GM21381 (cell line): ENCODE measurements around the gene HNRNPA2B1.
"Not testable (repeated sequence)": the region's sequence is repeated elsewhere in the genome, so short reads cannot be mapped to it uniquely, and the experiment has no call there.

Experiments used
- ATAC-seq: cut with Tn5 transposase; IDR thresholded peaks from one replicate; pipeline ENCODE4 v1.9.1; 2021; ENCODE audit warnings: mild to moderate bottlenecking, moderate library complexity; ENCODE audit not compliant: unreplicated experiment

The HNRNPA2B1 gene

DNA sequence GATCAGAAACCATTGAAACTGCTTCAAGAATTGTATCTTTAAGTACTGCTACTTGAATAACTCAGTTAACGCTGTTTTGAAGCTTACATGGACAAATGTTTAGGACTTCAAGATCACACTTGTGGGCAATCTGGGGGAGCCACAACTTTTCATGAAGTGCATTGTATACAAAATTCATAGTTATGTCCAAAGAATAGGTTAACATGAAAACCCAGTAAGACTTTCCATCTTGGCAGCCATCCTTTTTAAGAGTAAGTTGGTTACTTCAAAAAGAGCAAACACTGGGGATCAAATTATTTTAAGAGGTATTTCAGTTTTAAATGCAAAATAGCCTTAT lies 14.7 kb downstream of the HNRNPA2B1 start:
- ATAC-seq = no peak

DNA sequence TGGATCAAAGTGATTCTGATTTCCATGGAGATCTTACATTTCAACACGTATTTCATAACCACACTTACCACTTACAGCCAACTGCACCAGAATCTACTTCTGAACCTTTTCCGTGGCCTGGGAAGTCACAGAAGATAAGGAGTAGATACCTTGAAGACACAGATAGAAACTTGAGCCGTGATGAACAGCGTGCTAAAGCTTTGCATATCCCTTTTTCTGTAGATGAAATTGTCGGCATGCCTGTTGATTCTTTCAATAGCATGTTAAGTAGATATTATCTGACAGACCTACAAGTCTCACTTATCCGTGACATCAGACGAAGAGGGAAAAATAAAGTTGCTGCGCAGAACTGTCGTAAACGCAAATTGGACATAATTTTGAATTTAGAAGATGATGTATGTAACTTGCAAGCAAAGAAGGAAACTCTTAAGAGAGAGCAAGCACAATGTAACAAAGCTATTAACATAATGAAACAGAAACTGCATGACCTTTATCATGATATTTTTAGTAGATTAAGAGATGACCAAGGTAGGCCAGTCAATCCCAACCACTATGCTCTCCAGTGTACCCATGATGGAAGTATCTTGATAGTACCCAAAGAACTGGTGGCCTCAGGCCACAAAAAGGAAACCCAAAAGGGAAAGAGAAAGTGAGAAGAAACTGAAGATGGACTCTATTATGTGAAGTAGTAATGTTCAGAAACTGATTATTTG lies 15.3 kb downstream of the HNRNPA2B1 start:
- no peak for ATAC-seq

- not testable (repeated sequence) for ATAC-seq
Observed at GRCh38 chr7:26184281-26185101, 16.1 kb downstream of the HNRNPA2B1 start.

DNA sequence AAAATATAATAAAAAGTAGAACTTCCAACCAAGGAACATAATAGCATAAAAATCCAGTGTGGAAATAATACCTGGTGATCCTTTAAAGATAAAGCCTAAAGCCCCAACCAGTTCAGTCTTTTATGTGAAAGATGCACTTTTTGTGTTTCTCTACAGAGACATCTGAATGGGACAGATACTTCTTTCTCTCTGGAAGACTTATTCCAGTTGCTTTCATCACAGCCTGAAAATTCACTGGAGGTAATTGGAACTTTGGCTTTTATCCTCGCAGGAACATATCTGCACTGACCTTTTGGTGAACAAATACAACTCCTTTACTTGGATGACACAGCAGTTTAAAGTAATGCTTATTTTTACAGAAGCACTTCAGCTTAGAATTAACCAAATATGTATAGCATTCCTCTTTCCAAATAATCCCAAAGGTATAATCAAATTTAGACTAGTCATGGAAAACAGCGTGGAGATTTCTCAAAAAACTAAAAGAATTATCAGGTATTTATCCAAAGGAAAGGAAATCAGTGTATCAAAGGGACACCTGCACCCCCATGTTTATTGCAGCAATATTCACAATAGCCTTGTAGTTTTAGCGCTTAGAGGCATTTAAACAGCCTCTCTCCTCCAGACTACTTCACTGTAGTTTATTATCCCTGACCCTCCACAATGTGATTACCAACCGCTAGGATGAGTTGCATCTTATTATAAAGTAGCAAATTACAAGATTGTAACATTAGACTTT lies 16.8 kb downstream of the HNRNPA2B1 start:
- no peak for ATAC-seq

DNA sequence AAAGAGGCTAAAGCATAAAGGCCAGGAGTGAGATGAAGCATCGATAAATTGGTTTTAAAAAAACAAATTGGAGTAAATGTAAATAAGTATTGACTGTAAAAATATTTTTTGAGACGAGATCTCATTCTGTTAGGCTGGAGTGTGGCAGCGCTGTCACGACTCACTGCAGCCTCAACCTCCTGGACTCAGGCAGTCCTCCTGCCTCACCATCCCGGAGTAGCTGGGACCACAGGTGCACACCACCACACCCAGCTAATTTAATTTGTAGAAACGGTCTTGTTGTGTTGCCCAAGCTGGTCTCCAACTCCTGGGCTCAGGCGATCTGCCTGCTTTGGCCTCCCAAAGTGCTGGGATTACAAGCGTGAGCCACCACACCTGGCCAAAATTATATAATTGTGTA lies 17.8 kb downstream of the HNRNPA2B1 start:
- ATAC-seq = no peak

- no peak for ATAC-seq
Observed at GRCh38 chr7:26182283-26182682, 18.3 kb downstream of the HNRNPA2B1 start.

DNA sequence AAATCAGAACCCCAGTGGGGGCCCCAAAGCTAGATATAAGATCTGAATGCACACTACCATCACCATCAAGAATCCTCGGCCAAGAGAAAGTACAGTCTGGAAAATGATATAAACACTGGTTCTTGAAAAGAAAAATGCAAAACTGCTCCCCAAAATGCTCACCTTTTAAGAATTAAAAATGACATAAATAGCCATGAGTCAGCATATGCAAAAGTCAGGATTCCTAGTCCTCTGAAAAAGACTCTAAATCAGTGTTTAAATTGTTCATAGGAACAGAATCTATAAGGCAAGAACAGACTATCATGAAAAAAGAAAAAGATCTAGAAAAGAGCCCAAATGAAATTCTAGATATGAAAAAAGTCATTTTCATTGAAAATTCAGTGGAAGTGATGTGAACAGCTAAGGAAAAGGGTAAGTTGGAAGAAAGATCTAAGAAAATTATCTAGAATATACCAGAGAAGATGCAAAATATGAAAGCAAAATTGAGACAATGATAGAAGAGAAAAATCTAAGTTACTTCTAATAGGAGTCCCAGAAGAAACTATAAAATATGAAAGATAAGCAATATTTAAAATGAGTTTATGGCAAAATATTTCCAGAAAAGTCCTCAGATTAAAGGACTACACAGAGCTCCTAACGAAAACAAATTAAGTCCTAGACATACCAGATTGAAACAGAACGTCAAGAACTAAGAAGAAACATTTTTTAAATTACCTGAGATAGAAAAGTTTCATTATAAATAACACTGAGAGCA lies 18.9 kb downstream of the HNRNPA2B1 start:
- ATAC-seq = no peak

GRCh38 chr7:26180792-26181198 lies 19.8 kb downstream of the HNRNPA2B1 start:
- ATAC-seq = no peak

GRCh38 chr7:26179826-26180497 lies 20.6 kb downstream of the HNRNPA2B1 start:
- no peak for ATAC-seq

GRCh38 chr7:26179422-26179821 lies 21.1 kb downstream of the HNRNPA2B1 start:
- ATAC-seq = no peak

DNA sequence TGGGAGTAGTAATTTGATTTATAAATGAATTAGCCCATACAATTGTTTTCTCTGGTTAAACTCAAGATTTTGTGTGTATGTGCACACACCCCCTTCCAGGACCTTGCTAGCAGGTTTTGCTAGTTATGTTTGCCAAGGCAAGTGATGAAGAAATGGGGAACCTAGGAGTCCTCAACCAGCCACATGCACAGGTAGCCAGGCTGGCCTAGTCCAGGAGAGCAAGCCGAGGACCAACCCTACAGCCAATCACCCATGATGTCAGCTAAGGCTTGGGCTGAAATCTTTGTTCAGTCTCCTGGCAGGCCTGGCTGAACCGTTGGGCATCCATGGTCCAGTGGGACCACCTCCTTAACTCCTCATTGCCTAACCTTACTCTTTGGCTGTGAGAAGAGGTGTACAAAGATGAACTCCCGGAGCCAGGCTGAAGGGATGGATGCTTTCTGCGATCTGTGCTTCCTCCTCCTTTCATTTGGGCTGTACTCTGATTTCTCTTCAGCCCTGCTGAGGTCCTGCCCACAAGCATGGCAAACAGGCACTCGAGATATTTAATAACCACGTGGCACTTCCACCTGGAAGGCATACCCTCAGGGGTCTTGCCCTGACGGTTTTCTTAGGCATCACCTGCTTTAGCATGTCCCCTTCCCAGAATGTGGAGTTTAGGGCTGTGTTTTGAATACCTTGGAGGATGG lies 22.1 kb downstream of the HNRNPA2B1 start:
- ATAC-seq = no peak

GRCh38 chr7:26177269-26177668 lies 23.3 kb downstream of the HNRNPA2B1 start:
- ATAC-seq = not testable (repeated sequence)

- not testable (repeated sequence) for ATAC-seq
Observed at GRCh38 chr7:26176696-26177095, 23.9 kb downstream of the HNRNPA2B1 start.

- not testable (repeated sequence) for ATAC-seq
Observed at GRCh38 chr7:26175903-26176302, 24.6 kb downstream of the HNRNPA2B1 start.

GRCh38 chr7:26172048-26172447 lies 28.5 kb downstream of the HNRNPA2B1 start:
- ATAC-seq = no peak

DNA sequence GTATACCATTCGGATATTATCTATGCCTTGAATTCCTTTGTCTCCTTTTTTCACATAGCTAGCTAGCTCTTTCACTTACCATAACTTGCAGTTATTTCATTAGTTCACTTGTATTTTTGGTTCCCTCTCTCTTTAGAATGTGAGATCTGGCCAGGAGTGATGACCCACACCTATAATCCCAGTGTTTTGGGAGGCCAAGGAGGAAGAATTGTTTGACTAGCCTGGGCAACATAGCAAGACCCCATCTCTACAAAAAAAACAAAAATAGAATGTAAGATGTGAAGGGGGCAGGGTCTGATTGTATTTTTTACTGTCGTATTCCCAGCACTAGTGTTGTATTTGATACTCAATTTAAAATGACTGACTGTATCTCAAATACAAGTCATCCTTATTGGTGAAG lies 28.9 kb downstream of the HNRNPA2B1 start:
- ATAC-seq = no peak

- no peak for ATAC-seq
Observed at GRCh38 chr7:26170663-26171062, 29.9 kb downstream of the HNRNPA2B1 start.

DNA sequence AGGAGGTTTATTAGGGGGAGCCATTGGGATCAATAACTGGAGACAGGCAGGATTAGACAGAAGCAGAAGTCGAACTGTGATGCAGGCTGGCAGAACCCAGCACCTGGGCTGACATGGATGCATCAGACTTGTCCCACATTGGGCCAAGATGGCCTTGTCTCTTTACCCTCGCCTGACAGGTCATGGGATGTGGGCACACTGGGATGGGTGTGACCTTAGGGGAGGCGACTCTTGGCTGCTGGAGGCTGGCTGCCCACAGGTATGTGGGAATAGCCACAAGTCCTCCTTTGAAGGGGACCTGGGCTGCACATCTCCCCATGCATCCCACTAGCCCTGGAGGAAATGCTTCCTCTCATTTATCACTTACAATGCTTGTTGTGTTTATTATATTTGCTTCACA lies 31.3 kb downstream of the HNRNPA2B1 start:
- ATAC-seq = no peak

DNA sequence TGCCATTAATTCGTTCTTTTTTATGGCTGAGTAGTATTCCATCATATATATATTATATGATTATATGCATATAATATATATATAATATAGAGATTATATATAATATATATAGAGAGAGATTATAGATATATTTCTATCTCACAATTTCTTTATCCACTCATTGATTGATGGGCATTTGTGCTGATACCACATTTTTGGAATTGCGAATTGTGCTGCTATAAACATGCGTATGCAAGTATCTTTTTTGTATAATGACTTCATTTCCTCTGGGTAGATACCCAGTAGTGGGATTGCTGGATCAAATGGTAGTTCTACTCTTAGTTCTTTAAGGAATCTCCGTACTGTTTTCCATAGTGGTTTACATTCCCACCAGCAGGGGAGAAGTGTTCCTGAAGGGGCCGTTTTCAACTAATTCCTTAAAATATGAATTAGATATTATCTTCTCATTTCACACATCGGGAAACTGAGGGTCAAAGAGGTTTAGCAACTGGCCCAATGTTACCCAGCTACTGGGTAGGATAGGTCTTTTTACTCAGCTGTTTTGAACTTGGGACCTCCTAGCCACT lies 32.0 kb downstream of the HNRNPA2B1 start:
- ATAC-seq = no peak
